CD4-positive, alpha-beta T cell (primary cell): ENCODE data around the gene STOX1. TPM values are rescaled to one million over a fixed set of nuclear protein-coding genes. Genes with fewer than 3 reads are reported as not detected.

Source experiments
- ATAC-seq: fragments of 200-7000 bp; cut with Tn5 transposase; one replicate; pipeline ENCODE4 v1.10.0; 2022; ENCODE audit warnings: mild to moderate bottlenecking; ENCODE audit not compliant: poor library complexity
- CTCF ChIA-PET: fragments of 350-600 bp; sonication (Branson Sonifier 250); formaldehyde crosslinking; loops from one replicate; lab custom pipeline; 2021; ENCODE audit warnings: antibody characterized with exemption, inconsistent platforms; lab: Charles Lee
- POLR2A ChIA-PET: fragments of 350-600 bp; sonication (Branson Sonifier 250); formaldehyde crosslinking; loops from one replicate; lab custom pipeline; 2021; ENCODE audit warnings: antibody characterized with exemption, inconsistent platforms; lab: Charles Lee
- DNase-seq, 14 experiments: peaks; one replicate each; pipeline ENCODE4 v3.0.0-alpha.2; 2013 to 2020; ENCODE audit warnings: mixed read lengths in 2 of 14
- H3K27ac ChIP-seq, 2 donors: one replicate each; pipeline versions ENCODE4 v1.5.1 to v1.7.0; 2013; ENCODE audit warnings: low read length in 2 of 2, low read depth in 1 of 2, mild to moderate bottlenecking in 1 of 2
- H3K27me3 ChIP-seq, 2 experiments: 1 replicate in 1 of 2; 2 replicates in 1 of 2; pipeline versions ENCODE4 v1.6.1 to v1.7.0; 2013; ENCODE audit warnings: low read length in 2 of 2, control low read depth in 1 of 2, mild to moderate bottlenecking in 1 of 2, moderate library complexity in 1 of 2; ENCODE audit not compliant: insufficient read depth in 2 of 2, control insufficient read depth in 1 of 2
- H3K36me3 ChIP-seq: one replicate; pipeline ENCODE4 v1.6.1; 2013; ENCODE audit warnings: low read length, control low read depth; ENCODE audit not compliant: insufficient read depth
- H3K4me1 ChIP-seq: one replicate; pipeline ENCODE4 v1.6.1; 2013; ENCODE audit warnings: low read length, control low read depth; ENCODE audit not compliant: insufficient read depth
- H3K4me3 ChIP-seq: one replicate; pipeline ENCODE4 v1.5.1; 2013; ENCODE audit warnings: mild to moderate bottlenecking, low read length, moderate library complexity
- H3K9me3 ChIP-seq, 2 experiments: 1 replicate in 1 of 2; 2 replicates in 1 of 2; pipeline versions ENCODE4 v1.6.1 to v1.7.0; 2013; ENCODE audit warnings: low read length in 2 of 2, mild to moderate bottlenecking in 2 of 2, control low read depth in 1 of 2, moderate library complexity in 1 of 2; ENCODE audit not compliant: control insufficient read depth in 1 of 2, insufficient read depth in 1 of 2
- H3K27ac Mint-ChIP-seq: one replicate; pipeline ENCODE4 v1.8.0; 2020; ENCODE audit warnings: mixed read lengths
- H3K27me3 Mint-ChIP-seq: one replicate; pipeline ENCODE4 v1.8.0; 2021; ENCODE audit warnings: mixed read lengths
- H3K36me3 Mint-ChIP-seq: one replicate; pipeline ENCODE4 v1.8.0; 2021; ENCODE audit warnings: low read depth, mixed read lengths
- H3K4me1 Mint-ChIP-seq: one replicate; pipeline ENCODE4 v1.8.0; 2021; ENCODE audit warnings: low read depth, mixed read lengths
- H3K4me3 Mint-ChIP-seq: one replicate; pipeline ENCODE4 v1.8.0; 2020; ENCODE audit warnings: mild to moderate bottlenecking, mixed read lengths
- H3K9me3 Mint-ChIP-seq: one replicate; pipeline ENCODE4 v1.8.0; 2020; ENCODE audit warnings: mixed read lengths
- intact Hi-C, 2 experiments: fragments of 100-400 bp; cut with DNase I in 1 of 2; cut with micrococcal nuclease in 1 of 2; formaldehyde crosslinking; loops; one replicate each; pipeline versions ENCODE4 v1.15.1 to v1.9.0; 2023 to 2025; cut with DNase I, micrococcal nuclease
- total RNA-seq, 174 experiments: library from RNA in 2 of 174; stranded (reverse) in 2 of 174; gene quantifications; one replicate each; pipeline ENCODE4 v1.2.3 and lab custom pipeline; 2021 to 2026
- TF ChIP-seq, protein P1 (sequence below): fragments of 200-600 bp; IDR thresholded peaks from one replicate; pipeline ENCODE4 v1.8.0; 2022; ENCODE audit warnings: antibody characterized with exemption, mild to moderate bottlenecking

Gene STOX1
- total RNA-seq, 2 experiments from 2014 or later, result 0.25 to 0.41 TPM

DNA sequence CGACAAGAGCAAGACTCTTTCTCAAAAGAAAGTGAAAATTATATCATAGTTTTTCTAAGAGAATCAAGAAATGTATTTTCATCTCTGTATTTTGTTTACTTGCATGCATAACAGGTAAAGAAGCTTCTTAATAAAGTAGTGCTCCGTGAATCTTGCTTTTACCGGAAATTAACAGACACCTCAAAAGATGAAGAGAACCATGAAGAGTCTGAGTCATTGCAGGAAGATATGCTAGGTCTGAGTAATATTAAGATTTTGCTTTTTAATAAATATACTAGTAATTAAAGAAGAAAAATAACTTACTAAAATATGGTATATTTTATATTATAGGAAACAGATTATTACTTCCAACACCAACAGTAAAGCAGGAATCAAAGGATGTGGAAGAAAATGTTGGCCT, 39.5 kb upstream of the STOX1 start:
- H3K4me1 Mint-ChIP-seq, result no peaks in the 10 kb centered on the region
- no peaks in the 10 kb centered on the region for H3K27me3 ChIP-seq
- peaks cover 77% of the 10 kb centered on the region for H3K36me3 Mint-ChIP-seq
- H3K4me3 ChIP-seq, result no peak overlapping the region
- intact Hi-C loops, result no loop called here
- no peak overlapping the region for H3K4me3 Mint-ChIP-seq
- H3K27ac Mint-ChIP-seq, result no peak overlapping the region
- H3K36me3 ChIP-seq, result peaks cover 65% of the 10 kb centered on the region
- H3K27ac ChIP-seq, result no peak overlapping the region
- DNase-seq, result no peak
- H3K27me3 Mint-ChIP-seq, result no peaks in the 10 kb centered on the region
- no peaks in the 10 kb centered on the region for H3K9me3 Mint-ChIP-seq
- ChIA-PET POLR2A (interaction anchor here (0.6 kb wide), 1 partner anchor 89 kb away, joined by 3 read pairs; no protein-coding TSS in a partner anchor), CTCF (no interaction called here)
- no peaks in the 10 kb centered on the region for H3K4me1 ChIP-seq
- H3K9me3 ChIP-seq, result no peaks in the 10 kb centered on the region
- ATAC-seq, result no peak
- TF ChIP-seq, protein P1, sequence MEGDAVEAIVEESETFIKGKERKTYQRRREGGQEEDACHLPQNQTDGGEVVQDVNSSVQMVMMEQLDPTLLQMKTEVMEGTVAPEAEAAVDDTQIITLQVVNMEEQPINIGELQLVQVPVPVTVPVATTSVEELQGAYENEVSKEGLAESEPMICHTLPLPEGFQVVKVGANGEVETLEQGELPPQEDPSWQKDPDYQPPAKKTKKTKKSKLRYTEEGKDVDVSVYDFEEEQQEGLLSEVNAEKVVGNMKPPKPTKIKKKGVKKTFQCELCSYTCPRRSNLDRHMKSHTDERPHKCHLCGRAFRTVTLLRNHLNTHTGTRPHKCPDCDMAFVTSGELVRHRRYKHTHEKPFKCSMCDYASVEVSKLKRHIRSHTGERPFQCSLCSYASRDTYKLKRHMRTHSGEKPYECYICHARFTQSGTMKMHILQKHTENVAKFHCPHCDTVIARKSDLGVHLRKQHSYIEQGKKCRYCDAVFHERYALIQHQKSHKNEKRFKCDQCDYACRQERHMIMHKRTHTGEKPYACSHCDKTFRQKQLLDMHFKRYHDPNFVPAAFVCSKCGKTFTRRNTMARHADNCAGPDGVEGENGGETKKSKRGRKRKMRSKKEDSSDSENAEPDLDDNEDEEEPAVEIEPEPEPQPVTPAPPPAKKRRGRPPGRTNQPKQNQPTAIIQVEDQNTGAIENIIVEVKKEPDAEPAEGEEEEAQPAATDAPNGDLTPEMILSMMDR, result no peak

- no peak overlapping the region for H3K4me3 Mint-ChIP-seq
- ChIA-PET POLR2A (no interaction called here), CTCF (no interaction called here)
- H3K36me3 ChIP-seq, result peaks cover 63% of the 10 kb centered on the region
- no peaks in the 10 kb centered on the region for H3K4me1 Mint-ChIP-seq
- DNase-seq, result no peak
- TF ChIP-seq, protein P1, result no peak
- intact Hi-C loops, result no loop called here
- H3K4me3 ChIP-seq, result no peak overlapping the region
- H3K27ac Mint-ChIP-seq, result no peak overlapping the region
- no peak overlapping the region for H3K27ac ChIP-seq
- no peak for ATAC-seq
- H3K9me3 Mint-ChIP-seq, result no peaks in the 10 kb centered on the region
- no peaks in the 10 kb centered on the region for H3K4me1 ChIP-seq
- H3K36me3 Mint-ChIP-seq, result peaks cover 78% of the 10 kb centered on the region
- H3K27me3 Mint-ChIP-seq, result no peaks in the 10 kb centered on the region
- H3K9me3 ChIP-seq, result no peaks in the 10 kb centered on the region
- H3K27me3 ChIP-seq, result no peaks in the 10 kb centered on the region
These were observed 36.9 kb upstream of the STOX1 start for GRCh38 chr10:68790476-68790875.

- H3K4me3 Mint-ChIP-seq, result no peak overlapping the region
- Histone ChIP-seq H3K27ac (no peak overlapping the region), H3K9me3 (no peaks in the 10 kb centered on the region), H3K4me3 (no peak overlapping the region), H3K36me3 (peaks cover 53% of the 10 kb centered on the region), H3K4me1 (no peaks in the 10 kb centered on the region), H3K27me3 (no peaks in the 10 kb centered on the region)
- peak in 1 of 14 experiments; percentile 9 for DNase-seq
- no peaks in the 10 kb centered on the region for H3K27me3 Mint-ChIP-seq
- no peaks in the 10 kb centered on the region for H3K9me3 Mint-ChIP-seq
- TF ChIP-seq, protein P1, result no peak
- H3K4me1 Mint-ChIP-seq, result no peaks in the 10 kb centered on the region
- intact Hi-C loops, result loop anchor here in 1 of 2 experiments (1.0 kb wide), 1 partner anchor 105 kb away; no protein-coding TSS in a partner anchor
- ChIA-PET POLR2A (no interaction called here), CTCF (no interaction called here)
- peaks cover 61% of the 10 kb centered on the region for H3K36me3 Mint-ChIP-seq
- no peak for ATAC-seq
- no peak overlapping the region for H3K27ac Mint-ChIP-seq
These were observed 35.2 kb upstream of the STOX1 start for GRCh38 chr10:68792115-68792514.
